Measurements from ENCODE around the gene GINS2.

Gene GINS2

GRCh38 chr16:85678016-85678415 is 10.7 kb downstream of the GINS2 start:
- H3K4me1 ChIP-seq (ENCODE audit: control insufficient read depth, insufficient read depth, low read length, poor library complexity, severe bottlenecking) = no peaks in the 10 kb centered on the region
- H3K27ac ChIP-seq (ENCODE audit: low read depth, low read length, severe bottlenecking) = no peak overlapping the region
- no peaks in the 10 kb centered on the region for H3K9me3 ChIP-seq (ENCODE audit: control insufficient read depth, low read length)
- WGBS, 2 experiments (ENCODE audit: insufficient coverage in 2 of 2) = 86 to 87% methylated on average over 3 to 8 of the region's 8 CpGs
- H3K36me3 ChIP-seq (ENCODE audit: control insufficient read depth, insufficient read depth, low read length) = peaks cover 74% of the 10 kb centered on the region
- no peak overlapping the region for H3K4me3 ChIP-seq (ENCODE audit: extremely low read depth, insufficient read depth, low read length, poor library complexity, severe bottlenecking)

DNA sequence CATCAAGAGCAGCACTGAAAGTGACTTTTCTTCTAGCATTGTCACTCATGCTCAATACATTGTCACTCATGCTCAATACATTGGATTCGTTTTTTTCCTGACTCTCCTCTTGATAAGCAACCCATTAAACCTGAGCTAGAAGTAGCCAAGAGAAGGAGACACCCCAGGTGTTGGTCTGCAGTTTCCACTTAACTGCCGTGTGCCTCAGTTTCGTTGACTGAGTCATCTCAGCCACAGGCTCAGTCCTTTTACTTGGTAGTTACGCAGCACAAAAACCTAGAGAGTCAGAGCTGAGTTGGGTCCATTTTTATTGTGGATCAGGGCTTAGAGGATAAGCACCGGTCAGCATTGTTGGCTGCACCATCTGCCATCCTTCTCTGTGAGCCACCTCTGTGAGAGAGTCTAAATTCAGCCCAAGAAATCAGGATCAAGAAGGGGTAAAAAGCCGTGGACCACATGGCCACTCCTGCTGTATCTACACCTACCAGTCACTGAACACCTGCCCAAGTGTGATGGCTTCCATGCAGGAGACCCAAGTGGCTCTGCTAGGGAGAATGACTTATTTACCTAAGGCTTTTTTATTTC is 11.3 kb downstream of the GINS2 start:
- H3K27ac ChIP-seq (ENCODE audit: low read depth, low read length, severe bottlenecking) = no peak overlapping the region
- WGBS, 2 experiments (ENCODE audit: insufficient coverage in 2 of 2) = 85 to 88% methylated on average over 5 to 6 of the region's 6 CpGs
- H3K4me3 ChIP-seq (ENCODE audit: extremely low read depth, insufficient read depth, low read length, poor library complexity, severe bottlenecking) = no peak overlapping the region
- H3K9me3 ChIP-seq (ENCODE audit: control insufficient read depth, low read length) = no peaks in the 10 kb centered on the region
- H3K36me3 ChIP-seq (ENCODE audit: control insufficient read depth, insufficient read depth, low read length) = peaks cover 79% of the 10 kb centered on the region
- no peaks in the 10 kb centered on the region for H3K4me1 ChIP-seq (ENCODE audit: control insufficient read depth, insufficient read depth, low read length, poor library complexity, severe bottlenecking)

GRCh38 chr16:85676466-85676865 is 12.3 kb downstream of the GINS2 start:
- H3K27ac ChIP-seq (ENCODE audit: low read depth, low read length, severe bottlenecking) = no peak overlapping the region
- no peaks in the 10 kb centered on the region for H3K9me3 ChIP-seq (ENCODE audit: control insufficient read depth, low read length)
- whole genome bisulfite sequencing, 2 experiments (ENCODE audit: insufficient coverage in 2 of 2) = 87 to 100% methylated on average over 4 to 6 of the region's 7 CpGs
- peaks cover 89% of the 10 kb centered on the region for H3K36me3 ChIP-seq (ENCODE audit: control insufficient read depth, insufficient read depth, low read length)
- no peaks in the 10 kb centered on the region for H3K4me1 ChIP-seq (ENCODE audit: control insufficient read depth, insufficient read depth, low read length, poor library complexity, severe bottlenecking)
- no peak overlapping the region for H3K4me3 ChIP-seq (ENCODE audit: extremely low read depth, insufficient read depth, low read length, poor library complexity, severe bottlenecking)

GRCh38 chr16:85675251-85675874 is 13.4 kb downstream of the GINS2 start:
- peaks cover 88% of the 10 kb centered on the region for H3K36me3 ChIP-seq (ENCODE audit: control insufficient read depth, insufficient read depth, low read length)

DNA sequence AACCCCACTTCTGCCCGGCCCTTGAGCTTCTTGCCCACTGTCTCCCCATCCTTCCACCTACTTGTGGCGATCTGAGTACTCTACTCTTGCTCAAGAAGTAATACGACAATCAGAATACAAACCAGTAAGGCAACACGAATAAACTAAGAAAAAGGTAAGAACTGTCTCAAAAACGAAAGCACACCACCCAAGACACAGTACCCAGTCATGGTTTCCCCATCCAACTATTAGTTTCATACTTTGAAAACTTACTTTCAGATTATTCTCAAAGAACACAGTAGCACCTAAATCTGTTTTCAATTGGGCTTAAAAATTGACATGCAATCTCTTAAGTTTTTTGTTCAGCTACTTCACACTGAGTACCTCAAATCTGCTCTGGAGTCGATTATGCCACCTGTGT is 13.9 kb downstream of the GINS2 start:
- H3K4me1 ChIP-seq (ENCODE audit: control insufficient read depth, insufficient read depth, low read length, poor library complexity, severe bottlenecking) = no peaks in the 10 kb centered on the region
- H3K4me3 ChIP-seq (ENCODE audit: extremely low read depth, insufficient read depth, low read length, poor library complexity, severe bottlenecking) = no peak overlapping the region
- H3K9me3 ChIP-seq (ENCODE audit: control insufficient read depth, low read length) = no peaks in the 10 kb centered on the region
- 93 to 100% methylated on average over 5 to 6 of the region's 6 CpGs for WGBS, 2 experiments (ENCODE audit: insufficient coverage in 2 of 2)
- no peak overlapping the region for H3K27ac ChIP-seq (ENCODE audit: low read depth, low read length, severe bottlenecking)
- peaks cover 89% of the 10 kb centered on the region for H3K36me3 ChIP-seq (ENCODE audit: control insufficient read depth, insufficient read depth, low read length)

More at GRCh38 chr16:85675251-85675874, 13.4 kb downstream of the GINS2 start:
- Histone ChIP-seq H3K4me1 (ENCODE audit: control insufficient read depth, insufficient read depth, low read length, poor library complexity, severe bottlenecking) (no peaks in the 10 kb centered on the region), H3K27ac (ENCODE audit: low read depth, low read length, severe bottlenecking) (no peak overlapping the region), H3K4me3 (ENCODE audit: extremely low read depth, insufficient read depth, low read length, poor library complexity, severe bottlenecking) (no peak overlapping the region), H3K9me3 (ENCODE audit: control insufficient read depth, low read length) (no peaks in the 10 kb centered on the region)
- 77 to 84% methylated on average over 2 to 3 of the region's 4 CpGs for WGBS, 2 experiments (ENCODE audit: insufficient coverage in 2 of 2)

- WGBS, 2 experiments (ENCODE audit: insufficient coverage in 2 of 2) = 90 to 100% methylated on average over 1 to 3 of the region's 4 CpGs
Measured at GRCh38 chr16:85674418-85674755, 14.4 kb downstream of the GINS2 start.

GRCh38 chr16:85673529-85674417 is 15.0 kb downstream of the GINS2 start:
- H3K4me3 ChIP-seq (ENCODE audit: extremely low read depth, insufficient read depth, low read length, poor library complexity, severe bottlenecking) = no peak overlapping the region
- WGBS, 2 experiments (ENCODE audit: insufficient coverage in 2 of 2) = 98% methylated on average over 14 to 17 of the region's 19 CpGs
- no peaks in the 10 kb centered on the region for H3K4me1 ChIP-seq (ENCODE audit: control insufficient read depth, insufficient read depth, low read length, poor library complexity, severe bottlenecking)
- no peaks in the 10 kb centered on the region for H3K9me3 ChIP-seq (ENCODE audit: control insufficient read depth, low read length)
- H3K36me3 ChIP-seq (ENCODE audit: control insufficient read depth, insufficient read depth, low read length) = peaks cover 96% of the 10 kb centered on the region
- H3K27ac ChIP-seq (ENCODE audit: low read depth, low read length, severe bottlenecking) = no peak overlapping the region

More at GRCh38 chr16:85674418-85674755, 14.4 kb downstream of the GINS2 start:
- Histone ChIP-seq H3K4me1 (ENCODE audit: control insufficient read depth, insufficient read depth, low read length, poor library complexity, severe bottlenecking) (no peaks in the 10 kb centered on the region), H3K4me3 (ENCODE audit: extremely low read depth, insufficient read depth, low read length, poor library complexity, severe bottlenecking) (no peak overlapping the region), H3K27ac (ENCODE audit: low read depth, low read length, severe bottlenecking) (no peak overlapping the region), H3K9me3 (ENCODE audit: control insufficient read depth, low read length) (no peaks in the 10 kb centered on the region), H3K36me3 (ENCODE audit: control insufficient read depth, insufficient read depth, low read length) (peaks cover 90% of the 10 kb centered on the region)

DNA sequence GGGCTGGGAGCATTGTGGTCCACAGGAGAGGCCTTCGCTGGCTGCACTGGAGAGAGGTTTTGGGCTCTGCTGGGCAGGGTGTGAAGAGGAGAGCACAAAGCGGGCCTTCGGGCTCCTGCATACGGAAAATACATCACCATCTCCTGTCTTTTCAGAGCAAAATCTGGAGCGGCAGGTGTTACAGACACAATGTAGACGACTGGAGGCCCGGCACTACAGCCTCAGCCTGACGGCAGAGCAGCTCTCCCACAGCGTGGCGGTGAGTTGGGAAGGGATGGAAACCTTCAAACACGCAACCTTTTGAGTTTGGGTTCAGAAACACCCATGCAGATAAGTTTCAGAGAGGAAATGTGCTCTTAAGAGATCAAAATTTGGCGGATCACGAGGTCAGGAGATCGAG is 17.9 kb downstream of the GINS2 start:
- Histone ChIP-seq H3K9me3 (ENCODE audit: control insufficient read depth, low read length) (no peaks in the 10 kb centered on the region), H3K4me3 (ENCODE audit: extremely low read depth, insufficient read depth, low read length, poor library complexity, severe bottlenecking) (no peak overlapping the region), H3K36me3 (ENCODE audit: control insufficient read depth, insufficient read depth, low read length) (peaks cover 96% of the 10 kb centered on the region), H3K4me1 (ENCODE audit: control insufficient read depth, insufficient read depth, low read length, poor library complexity, severe bottlenecking) (no peaks in the 10 kb centered on the region), H3K27ac (ENCODE audit: low read depth, low read length, severe bottlenecking) (no peak overlapping the region)
- 96 to 97% methylated on average over 12 to 13 of the region's 14 CpGs for WGBS, 2 experiments (ENCODE audit: insufficient coverage in 2 of 2)

DNA sequence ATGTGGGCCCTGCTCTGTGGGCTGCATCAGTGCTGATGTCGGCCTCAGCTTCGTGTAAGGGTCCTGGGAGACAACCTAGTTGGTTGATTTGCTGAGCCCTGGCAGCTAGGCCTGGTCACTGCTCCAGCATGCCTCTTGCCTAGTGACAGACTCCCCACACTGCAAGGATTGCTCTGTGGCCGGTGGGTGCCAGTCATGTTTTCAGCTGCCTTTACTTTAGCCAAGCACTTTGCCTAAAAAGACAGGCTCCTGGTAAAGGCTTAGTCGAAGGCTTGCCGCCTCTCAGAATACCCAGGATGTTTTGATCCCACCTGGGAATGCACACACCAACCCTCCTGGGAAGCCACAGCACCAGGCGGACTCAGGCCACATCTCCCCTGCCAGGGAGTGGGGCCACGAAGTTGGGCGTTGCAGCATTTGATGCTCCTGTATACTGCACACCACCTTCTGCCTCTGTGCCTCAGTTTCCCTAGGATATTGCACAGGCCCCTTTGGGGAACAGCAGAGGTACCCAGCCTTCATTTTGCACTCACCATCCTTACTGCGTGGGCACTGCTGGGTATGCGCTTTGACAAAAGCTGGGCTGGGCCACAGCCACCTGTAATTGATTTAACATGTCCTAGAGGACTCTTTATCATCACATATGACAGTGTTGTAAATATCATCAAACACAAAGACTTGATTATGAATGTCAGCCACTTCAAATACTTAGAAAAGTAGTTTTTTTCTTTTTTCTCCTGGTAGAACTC is 19.9 kb downstream of the GINS2 start:
- 92 to 97% methylated on average over 7 to 10 of the region's 10 CpGs for WGBS, 2 experiments (ENCODE audit: insufficient coverage in 2 of 2)
- Histone ChIP-seq H3K4me1 (ENCODE audit: control insufficient read depth, insufficient read depth, low read length, poor library complexity, severe bottlenecking) (no peaks in the 10 kb centered on the region), H3K27ac (ENCODE audit: low read depth, low read length, severe bottlenecking) (no peak overlapping the region), H3K9me3 (ENCODE audit: control insufficient read depth, low read length) (no peaks in the 10 kb centered on the region), H3K4me3 (ENCODE audit: extremely low read depth, insufficient read depth, low read length, poor library complexity, severe bottlenecking) (no peak overlapping the region), H3K36me3 (ENCODE audit: control insufficient read depth, insufficient read depth, low read length) (peaks cover 95% of the 10 kb centered on the region)

GRCh38 chr16:85667841-85668413 is 20.8 kb downstream of the GINS2 start:
- H3K4me3 ChIP-seq (ENCODE audit: extremely low read depth, insufficient read depth, low read length, poor library complexity, severe bottlenecking) = no peak overlapping the region
- no peak overlapping the region for H3K27ac ChIP-seq (ENCODE audit: low read depth, low read length, severe bottlenecking)
- H3K36me3 ChIP-seq (ENCODE audit: control insufficient read depth, insufficient read depth, low read length) = peaks cover 95% of the 10 kb centered on the region
- no peaks in the 10 kb centered on the region for H3K4me1 ChIP-seq (ENCODE audit: control insufficient read depth, insufficient read depth, low read length, poor library complexity, severe bottlenecking)
- whole genome bisulfite sequencing, 2 experiments (ENCODE audit: insufficient coverage in 2 of 2) = 92 to 97% methylated on average over 12 to 13 of the region's 16 CpGs
- H3K9me3 ChIP-seq (ENCODE audit: control insufficient read depth, low read length) = no peaks in the 10 kb centered on the region
